ENCODE measurements around the gene PLOD1.

The PLOD1 gene

GRCh38 chr1:11887666-11888007, 46.9 kb upstream of the PLOD1 start:
- TF ChIP-seq POU6F1 (CRISPR knock-in tag; IDR thresholded peaks at IDR 0.05; ENCODE audit: borderline replicate concordance, low read depth) (no peak), PATZ1 (CRISPR knock-in tag; IDR thresholded peaks at IDR 0.05; ENCODE audit: borderline replicate concordance) (no peak), BACH2 (CRISPR knock-in tag; IDR thresholded peaks at IDR 0.05; ENCODE audit: borderline replicate concordance) (no peak), CSDC2 (CRISPR knock-in tag; IDR thresholded peaks at IDR 0.05) (no peak)
- no peak for ATAC-seq

GRCh38 chr1:11888206-11888876, 46.2 kb upstream of the PLOD1 start:
- TF ChIP-seq ARNTL (CRISPR knock-in tag; IDR thresholded peaks at IDR 0.05; ENCODE audit: borderline replicate concordance, low read depth) = no peak
- no peak for TF ChIP-seq GLIS3 (CRISPR knock-in tag; IDR thresholded peaks at IDR 0.05)
- TF ChIP-seq PPARA (CRISPR knock-in tag; IDR thresholded peaks at IDR 0.05; ENCODE audit: borderline replicate concordance) = no peak
- TF ChIP-seq ZNF565 (CRISPR knock-in tag; conservative IDR thresholded peaks at IDR 0.05; ENCODE audit: low read depth) = no peak
- TF ChIP-seq POU6F1 (CRISPR knock-in tag; IDR thresholded peaks at IDR 0.05; ENCODE audit: borderline replicate concordance, low read depth) = no peak
- no peak for TF ChIP-seq ISL1 (CRISPR knock-in tag; IDR thresholded peaks at IDR 0.05)
- ATAC-seq = no peak

GRCh38 chr1:11888877-11889208, 45.7 kb upstream of the PLOD1 start:
- ATAC-seq = no peak
- TF ChIP-seq GLIS3 (CRISPR knock-in tag; IDR thresholded peaks at IDR 0.05) (no peak), ZNF565 (CRISPR knock-in tag; conservative IDR thresholded peaks at IDR 0.05; ENCODE audit: low read depth) (no peak), BACH2 (CRISPR knock-in tag; IDR thresholded peaks at IDR 0.05; ENCODE audit: borderline replicate concordance) (no peak), PATZ1 (CRISPR knock-in tag; IDR thresholded peaks at IDR 0.05; ENCODE audit: borderline replicate concordance) (no peak), CSDC2 (CRISPR knock-in tag; IDR thresholded peaks at IDR 0.05) (no peak), RARB (CRISPR knock-in tag; IDR thresholded peaks at IDR 0.05) (no peak), CSRNP3 (CRISPR knock-in tag; IDR thresholded peaks at IDR 0.05) (no peak), TSHZ2 (CRISPR knock-in tag; IDR thresholded peaks at IDR 0.05) (no peak), ZC3H10 (CRISPR knock-in tag; IDR thresholded peaks at IDR 0.05) (no peak), ARNTL (CRISPR knock-in tag; IDR thresholded peaks at IDR 0.05; ENCODE audit: borderline replicate concordance, low read depth) (no peak), PPARA (CRISPR knock-in tag; IDR thresholded peaks at IDR 0.05; ENCODE audit: borderline replicate concordance) (no peak), ZNF70 (CRISPR knock-in tag; IDR thresholded peaks at IDR 0.05) (no peak), ZNF8 (CRISPR knock-in tag; IDR thresholded peaks at IDR 0.05) (no peak), ISL1 (CRISPR knock-in tag; IDR thresholded peaks at IDR 0.05) (no peak), ZFP3 (CRISPR knock-in tag; IDR thresholded peaks at IDR 0.05) (no peak), CREB5 (CRISPR knock-in tag; IDR thresholded peaks at IDR 0.05; ENCODE audit: low read depth) (no peak), TCF4 (CRISPR knock-in tag; IDR thresholded peaks at IDR 0.05; ENCODE audit: borderline replicate concordance) (no peak), SNAI2 (CRISPR knock-in tag; IDR thresholded peaks at IDR 0.05) (no peak), ZFP30 (CRISPR knock-in tag; IDR thresholded peaks at IDR 0.05) (no peak)

All from SK-N-SH treated with all-trans-retinoic acid at 6 μM for 48 hours (cell line).